ENCODE results near the gene SLC25A22. TPM values are rescaled to one million over a fixed set of nuclear protein-coding genes. Genes with fewer than 3 reads are reported as not detected.

Gene SLC25A22
- total and polyA plus RNA-seq, 10 of the 15 experiments (the other 5 are each of a cell fraction or from before 2014, with no cell fraction given): 0.27 to 27.0 (median 8.2) TPM

- H3K36me3 ChIP-seq (ENCODE audit: control insufficient read depth in 2 of 2, insufficient read depth in 2 of 2, low read length in 1 of 2): no peaks in the 10 kb centered on the region
- ChIA-PET SMC1A (ENCODE audit: uncharacterized antibody, unreplicated experiment) (no interaction called here), CTCF (interaction anchor here (0.9 to 3.4 kb wide), 5 partner anchors 17 to 207 kb away, joined by 3 to 23 read pairs (median 3); no protein-coding TSS in a partner anchor), RAD21 (ENCODE audit: unreplicated experiment) (interaction anchor here (1.3 kb wide), 1 partner anchor 39 kb away, joined by 3 read pairs; the partner anchor contains the start of gene RPLP2), POLR2A (interaction anchor here (1.0 kb wide), 1 partner anchor 21 kb away, joined by 3 read pairs; no protein-coding TSS in a partner anchor)
- no peaks in the 10 kb centered on the region; a peak in 1 of 4 replicates for H3K27me3 ChIP-seq (replicated peaks in 1 of 2; ENCODE audit: control insufficient read depth in 2 of 2, insufficient read depth in 2 of 2, low read length in 1 of 2)
- no peak for DNase-seq (ENCODE audit: low read depth, low spot score)
- H3K4me2 ChIP-seq (ENCODE audit: control insufficient read depth, insufficient read depth): no peak overlapping the region
- WGBS (ENCODE audit: insufficient coverage, insufficient replicate concordance, low lambda C conversion rate, missing lambda C conversion rate): 42% methylated on average over 18 of the region's 18 CpGs
- no peak for ATAC-seq
- no peaks in the 10 kb centered on the region for H4K20me1 ChIP-seq (ENCODE audit: control insufficient read depth, insufficient read depth)
- no peaks in the 10 kb centered on the region for H3K9me3 ChIP-seq (replicated peaks; ENCODE audit: control insufficient read depth, insufficient read depth, low read length)
- H3K4me1 ChIP-seq (ENCODE audit: control insufficient read depth, insufficient read depth, low read length): peaks cover 8% of the 10 kb centered on the region
- intact Hi-C loops (cut with micrococcal nuclease; ENCODE audit: unreplicated experiment) (loop anchor here (1.0 kb wide), 1 partner anchor 203 kb away; no protein-coding TSS in a partner anchor), in situ Hi-C loops (cut with MboI) (loop anchor here (10.0 kb wide), 2 partner anchors 207 to 1007 kb away; partner anchors contain the start of gene LSP1)
- H3K9ac ChIP-seq (ENCODE audit: control insufficient read depth, insufficient read depth, low read length): no peak overlapping the region
- H3K27ac ChIP-seq (ENCODE audit: control insufficient read depth, insufficient read depth): no peak overlapping the region
- H3K4me3 ChIP-seq: no peak overlapping the region
- no peaks in the 10 kb centered on the region for H3K79me2 ChIP-seq (ENCODE audit: control insufficient read depth, insufficient read depth, low read length)
- no TSS peak for BruUV-seq (replicated peaks)
- FAIRE-seq: no peak
- no peak overlapping the region for H2AFZ ChIP-seq (ENCODE audit: control insufficient read depth, low read depth, low read length)
- TF ChIP-seq MEF2B (IDR thresholded peaks at IDR 0.05; ENCODE audit: partially characterized antibody, poor library complexity, severe bottlenecking): no peak
- no peak for TF ChIP-seq CBFB (IDR thresholded peaks at IDR 0.05; ENCODE audit: low read depth)
- TF ChIP-seq SUPT20H (IDR thresholded peaks at IDR 0.05; ENCODE audit: borderline replicate concordance, control insufficient read depth, low read depth, low read length): no peak
- TF ChIP-seq TCF3 (IDR thresholded peaks at IDR 0.05; ENCODE audit: borderline replicate concordance, insufficient read depth, low read depth, low read length): no peak
- no peak for TF ChIP-seq SPI1 (IDR thresholded peaks at IDR 0.05; ENCODE audit: borderline replicate concordance, insufficient read depth, low read depth, low read length)
- TF ChIP-seq BCL3 (IDR thresholded peaks at IDR 0.05; ENCODE audit: borderline replicate concordance, insufficient read depth, low read depth, low read length, poor library complexity, severe bottlenecking): no peak
- no peak for TF ChIP-seq RAD21 (IDR thresholded peaks at IDR 0.05; ENCODE audit: insufficient read depth, low read depth, low read length)
- TF ChIP-seq ZBTB11 (CRISPR knock-in tag; IDR thresholded peaks at IDR 0.05): no peak
- TF ChIP-seq RBBP5 (conservative IDR thresholded peaks at IDR 0.05): no peak
- TF ChIP-seq RELB (IDR thresholded peaks at IDR 0.05; ENCODE audit: low read depth): no peak
- no peak for TF ChIP-seq SMAD5 (IDR thresholded peaks at IDR 0.05; ENCODE audit: low read depth)
- no peak for TF ChIP-seq PBX3 (IDR thresholded peaks at IDR 0.05; ENCODE audit: insufficient replicate concordance, low read depth, low read length)
- no peak for TF ChIP-seq KLF5 (IDR thresholded peaks at IDR 0.05; ENCODE audit: partially characterized antibody)
- no peak for TF ChIP-seq USF1 (IDR thresholded peaks at IDR 0.05; ENCODE audit: borderline replicate concordance, extremely low read length, insufficient read depth, low read depth, low read length)
Observed at GRCh38 chr11:847876-848275, 49.8 kb upstream of the SLC25A22 start.
